ENCODE results near the gene TLR9. TPM values are rescaled to one million over a fixed set of nuclear protein-coding genes. Genes with fewer than 3 reads are reported as not detected.

Gene TLR9
- total RNA-seq, 1 donor from 2014 or later: not detected

- DNase-seq (ENCODE audit: low read depth): no peak
Observed at GRCh38 chr3:52247409-52248164, 22.1 kb upstream of the TLR9 start.

DNA sequence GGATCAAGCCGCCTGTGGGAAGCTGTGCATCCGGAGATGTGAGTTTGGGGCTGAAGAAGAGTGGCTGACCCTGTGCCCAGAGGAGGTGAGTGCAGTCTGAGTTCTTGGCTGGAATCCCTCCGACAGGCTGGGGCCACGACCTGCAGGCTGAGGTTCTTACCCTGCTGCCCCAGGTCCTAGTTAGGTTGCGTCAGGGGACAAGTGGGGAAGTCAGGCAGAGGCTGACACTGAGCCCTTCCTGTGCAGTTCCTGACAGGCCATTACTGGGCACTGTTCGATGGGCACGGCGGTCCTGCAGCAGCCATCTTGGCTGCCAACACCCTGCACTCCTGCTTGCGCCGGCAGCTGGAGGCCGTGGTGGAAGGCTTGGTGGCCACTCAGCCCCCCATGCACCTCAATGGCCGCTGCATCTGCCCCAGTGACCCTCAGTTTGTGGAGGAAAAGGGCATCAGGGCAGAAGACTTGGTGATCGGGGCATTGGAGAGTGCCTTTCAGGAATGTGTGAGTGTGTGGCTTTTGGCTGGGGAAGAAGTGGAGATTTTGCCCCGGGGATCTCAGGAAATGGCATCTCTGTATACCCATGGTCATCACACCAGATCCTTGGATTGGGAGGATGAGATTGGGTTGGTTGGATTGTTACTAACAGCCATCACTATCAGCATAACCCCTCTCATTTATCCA is 21.4 kb upstream of the TLR9 start:
- DNase-seq (ENCODE audit: low read depth): no peak

- no peak for DNase-seq (ENCODE audit: low read depth)
Observed at GRCh38 chr3:52246264-52246620, 20.8 kb upstream of the TLR9 start.

DNA sequence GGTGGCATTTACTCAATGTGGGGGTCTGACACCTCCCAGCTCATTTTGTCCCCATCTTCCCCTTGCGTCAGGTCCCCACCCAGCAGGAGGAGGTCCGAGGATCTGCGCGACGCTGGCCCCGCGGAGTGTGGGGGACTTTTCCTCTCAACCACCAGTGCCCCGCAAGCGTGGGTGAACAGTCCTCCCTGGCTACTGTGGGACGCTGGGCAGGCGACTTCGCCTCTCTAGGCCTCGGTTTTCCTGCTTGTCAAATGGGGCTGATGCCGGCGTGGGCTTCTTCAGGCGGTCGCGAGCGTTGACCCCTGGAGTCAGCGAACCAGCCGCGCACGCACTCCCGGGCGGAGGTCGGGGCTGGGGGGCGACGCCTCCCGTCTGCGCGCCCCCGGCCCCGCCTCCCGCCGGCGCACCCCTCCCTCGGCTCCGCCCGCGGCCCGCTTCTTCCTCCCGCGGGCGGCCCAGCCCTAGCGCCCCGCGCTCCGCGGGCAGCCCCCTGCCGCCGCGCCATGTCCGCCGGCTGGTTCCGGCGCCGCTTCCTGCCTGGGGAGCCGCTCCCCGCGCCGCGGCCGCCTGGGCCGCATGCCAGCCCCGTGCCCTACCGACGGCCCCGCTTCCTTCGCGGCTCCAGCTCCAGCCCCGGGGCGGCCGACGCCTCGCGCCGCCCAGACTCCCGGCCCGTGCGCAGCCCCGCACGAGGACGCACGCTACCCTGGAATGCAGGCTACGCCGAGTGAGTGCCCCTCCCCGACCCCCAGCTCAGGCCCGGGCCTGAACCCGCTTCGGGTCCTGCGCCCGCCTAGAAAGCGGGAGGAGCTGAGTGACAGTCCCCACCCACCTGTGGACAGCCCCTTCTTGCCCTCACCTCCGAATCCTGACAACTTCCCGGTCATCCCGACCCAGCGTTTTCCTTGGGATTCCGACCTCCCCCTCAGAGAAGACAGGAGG is 20.1 kb upstream of the TLR9 start, which contains the start of gene PPM1M:
TSS of gene PPM1M (plus strand) at position 438 of the 942 bp plus-strand sequence. CDS start at position 504, 66 bp downstream.
- DNase-seq (ENCODE audit: low read depth): no peak

GRCh38 chr3:52243791-52244628 is 18.6 kb upstream of the TLR9 start:
- peak; percentile 72 for DNase-seq (ENCODE audit: low read depth)

DNA sequence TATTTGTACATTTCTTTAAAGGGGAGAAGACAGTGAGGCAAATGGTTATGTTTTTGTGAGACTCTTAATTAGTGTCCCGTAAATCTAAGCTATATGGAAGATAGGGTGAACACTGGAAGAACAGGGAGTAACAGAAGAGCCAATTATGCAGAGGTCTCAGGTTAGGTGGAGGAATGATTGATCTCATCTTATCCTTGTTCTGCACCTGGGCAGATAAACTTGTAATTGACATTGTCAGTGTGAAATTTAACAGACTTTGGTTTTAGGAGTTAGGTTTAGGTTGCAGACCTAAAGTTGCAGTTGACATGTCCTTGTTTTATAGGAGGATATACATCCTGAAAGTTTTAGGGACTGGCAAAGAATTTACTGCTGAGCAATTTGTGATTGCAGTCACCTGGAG is 16.6 kb upstream of the TLR9 start:
- no peak for DNase-seq (ENCODE audit: low read depth)

- no peak for DNase-seq (ENCODE audit: low read depth)
Observed at GRCh38 chr3:52240886-52241370, 15.5 kb upstream of the TLR9 start.

- DNase-seq (ENCODE audit: low read depth): peak; percentile 93
Observed at GRCh38 chr3:52240059-52240885, 14.8 kb upstream of the TLR9 start.

- DNase-seq (ENCODE audit: low read depth): no peak
Observed at GRCh38 chr3:52238761-52239701, 13.6 kb upstream of the TLR9 start, which contains the start of gene TWF2. Gene TWF2 (minus strand): TSS chr3:52239158. CDS start chr3:52239016, 142 bp downstream.

GRCh38 chr3:52238193-52238760 is 12.8 kb upstream of the TLR9 start:
- DNase-seq (ENCODE audit: low read depth): no peak

DNA sequence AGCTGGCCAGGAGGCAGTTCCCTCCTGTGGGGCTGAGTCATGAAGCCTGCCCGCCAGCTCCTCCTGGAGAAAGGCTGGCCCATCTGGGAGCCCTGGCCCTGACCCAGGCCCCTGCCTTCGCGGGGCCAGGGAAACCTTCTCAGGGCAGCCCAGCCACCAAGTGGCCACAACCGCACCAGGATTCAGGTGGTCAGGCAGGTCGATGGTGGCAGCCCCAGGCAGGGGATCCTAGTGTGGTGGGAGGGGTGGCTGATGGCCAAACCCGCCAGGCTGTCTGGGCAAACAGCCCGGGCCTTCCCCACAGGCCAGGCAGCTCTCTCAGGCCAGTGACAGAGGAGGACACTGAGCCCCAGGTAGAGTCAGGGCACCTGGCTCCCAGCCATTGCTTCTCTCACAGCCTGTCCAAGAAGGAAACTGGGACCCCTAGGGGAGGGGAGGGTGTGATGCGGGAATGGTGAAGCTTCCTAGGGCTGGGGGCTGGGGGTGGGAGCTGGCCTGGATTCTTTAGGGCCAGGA is 12.3 kb upstream of the TLR9 start:
- peak; percentile 84 for DNase-seq (ENCODE audit: low read depth)

- DNase-seq (ENCODE audit: low read depth): no peak
Observed at GRCh38 chr3:52237006-52237656, 11.7 kb upstream of the TLR9 start.

- no peak for DNase-seq (ENCODE audit: low read depth)
Observed at GRCh38 chr3:52236424-52236886, 11.0 kb upstream of the TLR9 start.

- no peak for DNase-seq (ENCODE audit: low read depth)
Observed at GRCh38 chr3:52234516-52235447, 9.3 kb upstream of the TLR9 start.

DNA sequence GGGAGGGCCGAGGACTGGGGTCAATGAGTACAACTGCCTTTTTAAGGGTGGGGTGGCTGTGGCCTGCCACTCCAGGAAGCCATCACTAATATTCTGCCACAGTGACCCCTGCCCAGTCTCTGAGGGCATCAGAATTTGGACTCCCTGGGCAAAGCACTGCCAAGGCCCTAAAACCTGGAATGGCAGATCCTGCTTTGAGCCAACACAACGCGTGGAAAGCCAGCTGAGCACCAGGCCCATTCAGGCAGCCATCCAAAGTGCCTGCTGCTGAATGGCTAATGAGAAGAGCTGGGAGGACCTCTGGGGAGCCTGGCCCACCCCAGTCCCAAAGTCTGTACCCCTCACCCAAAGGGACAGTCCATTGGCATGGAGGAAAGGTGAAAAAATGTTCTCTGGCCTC is 8.5 kb upstream of the TLR9 start:
- DNase-seq (ENCODE audit: low read depth): no peak

GRCh38 chr3:52233108-52233591 is 7.7 kb upstream of the TLR9 start:
- DNase-seq (ENCODE audit: low read depth): no peak

Data from renal cortical epithelial cell (primary cell).